Measurements from ENCODE around the gene MEGF9. TPM values are rescaled to one million over a fixed set of nuclear protein-coding genes. Genes with fewer than 3 reads are reported as not detected.
A peak's percentile ranks its signal among the peaks of the same experiment; 100 is the strongest.
"Not testable (repeated sequence)": the region's sequence is repeated elsewhere in the genome, so short reads cannot be mapped to it uniquely, and the experiment has no call there.

Gene MEGF9
- 10 to 100 TPM; 11.8 to 16.6 (median 13.8) TPM for polyA plus RNA-seq (ENCODE audit: insufficient read depth in 1 of 5, insufficient read length in 5 of 5, low replicate concordance in 1 of 5)
- long read RNA-seq, donor 1, full-length matches to known transcripts = 2 of 2 reads
- long read RNA-seq, donor 1, partial matches to known transcripts = 0 of 2 reads
- long read RNA-seq, donor 1, other reads (novel, unspliced or antisense) = 0 of 2 reads
- long read RNA-seq, donor 2, full-length matches to known transcripts = 3 of 3 reads
- long read RNA-seq, donor 2, partial matches to known transcripts = 0 of 3 reads
- long read RNA-seq, donor 2, other reads (novel, unspliced or antisense) = 0 of 3 reads
- long read RNA-seq, donor 3, full-length matches to known transcripts = 1 of 1 reads
- long read RNA-seq, donor 3, partial matches to known transcripts = 0 of 1 reads
- long read RNA-seq, donor 3, other reads (novel, unspliced or antisense) = 0 of 1 reads
- long read RNA-seq, donor 4 = 0 reads
- long read RNA-seq, donor 5, full-length matches to known transcripts = 6 of 6 reads
- long read RNA-seq, donor 5, partial matches to known transcripts = 0 of 6 reads
- long read RNA-seq, donor 5, other reads (novel, unspliced or antisense) = 0 of 6 reads
- long read RNA-seq, donor 6, full-length matches to known transcripts = 5 of 5 reads
- long read RNA-seq, donor 6, partial matches to known transcripts = 0 of 5 reads
- long read RNA-seq, donor 6, other reads (novel, unspliced or antisense) = 0 of 5 reads
- long read RNA-seq, donor 7, full-length matches to known transcripts = 2 of 2 reads
- long read RNA-seq, donor 7, partial matches to known transcripts = 0 of 2 reads
- long read RNA-seq, donor 7, other reads (novel, unspliced or antisense) = 0 of 2 reads
- long read RNA-seq, donor 8, full-length matches to known transcripts = 3 of 3 reads
- long read RNA-seq, donor 8, partial matches to known transcripts = 0 of 3 reads
- long read RNA-seq, donor 8, other reads (novel, unspliced or antisense) = 0 of 3 reads

DNA sequence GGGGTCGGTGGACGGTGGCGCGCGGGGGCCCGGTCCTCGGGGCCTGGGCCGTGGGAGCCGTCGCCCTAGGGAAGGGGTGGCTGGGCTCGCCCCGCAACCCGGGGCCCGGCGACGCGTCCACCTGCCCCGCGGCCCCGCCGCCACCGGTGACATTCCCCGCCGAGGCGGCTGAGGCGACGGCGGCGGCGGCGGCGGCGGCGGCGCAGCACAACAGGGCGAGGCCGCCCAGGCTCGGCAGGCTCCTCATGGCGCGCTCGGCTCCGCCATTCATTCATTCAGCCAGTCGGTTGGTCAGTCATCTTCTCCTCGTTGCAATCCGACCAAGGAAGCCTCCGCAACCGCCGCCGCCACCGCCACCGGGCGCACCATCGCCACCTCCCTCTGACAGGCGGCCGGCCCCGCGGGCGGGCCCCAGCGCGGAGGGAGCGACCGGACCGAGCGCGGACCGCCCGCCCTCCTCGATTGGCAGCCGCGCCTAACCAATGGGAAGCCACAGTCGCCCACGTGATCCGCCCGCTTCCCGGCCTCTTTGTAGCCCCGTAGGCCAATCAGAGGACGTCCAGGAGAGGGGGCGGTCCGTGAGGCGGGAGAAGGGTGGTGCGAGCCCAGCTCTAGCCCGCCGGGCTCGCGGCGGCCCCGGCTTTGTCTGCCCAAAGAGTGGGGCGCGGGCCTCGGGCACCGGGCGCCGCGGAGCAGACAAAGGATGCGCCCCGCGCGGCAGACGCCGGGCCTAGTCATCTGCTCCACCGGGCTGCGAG, at the start of gene MEGF9:
Gene MEGF9 (minus strand): TSS at position 383 of the 758 bp plus-strand sequence. CDS start 112 bp downstream, at position 271.
- DNase-seq = peak; percentile 97 to 98

DNA sequence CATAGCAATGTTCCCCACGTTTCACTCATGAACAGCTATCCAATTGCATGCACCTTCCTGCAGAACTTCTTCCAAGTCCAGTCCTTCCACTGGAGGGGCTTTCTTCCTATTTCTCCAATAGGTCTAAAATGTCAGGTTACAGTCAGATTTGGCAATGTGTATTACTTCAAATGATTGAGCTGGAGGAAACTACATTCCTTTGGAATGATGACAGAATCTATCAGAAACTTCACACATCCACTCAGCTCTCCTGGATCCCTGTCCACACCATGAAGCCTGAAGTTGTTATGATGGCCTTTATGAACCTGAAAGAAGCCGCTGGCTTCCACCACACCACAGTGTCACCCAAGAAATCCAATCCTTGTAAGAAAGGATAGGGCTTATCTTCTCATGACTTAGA, 46.7 kb upstream of the MEGF9 start:
- DNase-seq = no peak

DNA sequence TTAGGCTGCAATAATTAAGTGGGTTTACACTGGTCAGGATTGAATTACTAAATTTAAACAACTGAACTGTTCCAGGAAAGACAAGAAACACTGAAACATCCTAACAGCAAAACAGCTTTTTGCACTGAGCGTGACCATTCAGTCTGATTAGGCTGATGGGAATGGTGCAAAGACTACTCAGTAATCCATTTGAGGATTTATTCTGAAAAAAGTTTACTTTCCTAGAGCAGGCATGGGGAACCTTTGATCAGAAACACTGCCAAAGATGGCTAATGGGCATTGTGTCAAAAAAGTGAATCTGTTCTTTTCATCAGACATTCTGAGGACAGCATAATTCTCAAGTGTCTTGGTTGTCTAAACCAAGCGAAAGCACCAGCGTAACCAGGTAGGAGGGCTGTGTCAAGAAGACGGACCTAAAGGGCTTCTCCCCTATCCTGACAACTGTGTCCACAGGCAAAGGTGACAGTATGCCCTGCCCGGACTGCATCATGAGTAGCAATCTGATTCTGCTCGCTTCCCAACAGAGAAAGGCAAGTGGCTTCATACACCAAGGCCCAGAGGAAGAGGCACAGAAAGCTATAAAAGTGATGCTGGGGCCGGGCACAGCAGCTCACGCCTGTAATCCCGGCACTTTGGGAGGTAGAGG, 45.6 kb upstream of the MEGF9 start:
- no peak for DNase-seq

DNA sequence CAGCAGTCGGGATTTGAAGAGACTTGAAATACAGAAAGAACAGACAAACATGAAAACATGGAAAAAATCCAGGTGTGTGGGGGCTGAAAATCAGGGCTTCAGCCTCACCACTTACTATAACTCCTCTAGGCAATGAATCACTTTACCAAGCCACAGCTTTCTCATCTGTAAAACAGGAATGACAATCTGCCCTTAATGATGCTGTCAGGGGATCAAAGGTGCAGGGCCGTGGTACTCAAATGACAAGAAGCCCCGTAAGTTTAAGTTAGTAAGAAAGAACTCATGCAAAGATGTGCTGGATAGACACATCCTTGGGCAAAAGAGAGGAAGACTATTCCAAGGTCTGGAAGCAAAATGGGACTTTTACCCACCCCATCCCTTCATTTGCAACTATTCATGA, 44.3 kb upstream of the MEGF9 start:
- no peak for DNase-seq

DNA sequence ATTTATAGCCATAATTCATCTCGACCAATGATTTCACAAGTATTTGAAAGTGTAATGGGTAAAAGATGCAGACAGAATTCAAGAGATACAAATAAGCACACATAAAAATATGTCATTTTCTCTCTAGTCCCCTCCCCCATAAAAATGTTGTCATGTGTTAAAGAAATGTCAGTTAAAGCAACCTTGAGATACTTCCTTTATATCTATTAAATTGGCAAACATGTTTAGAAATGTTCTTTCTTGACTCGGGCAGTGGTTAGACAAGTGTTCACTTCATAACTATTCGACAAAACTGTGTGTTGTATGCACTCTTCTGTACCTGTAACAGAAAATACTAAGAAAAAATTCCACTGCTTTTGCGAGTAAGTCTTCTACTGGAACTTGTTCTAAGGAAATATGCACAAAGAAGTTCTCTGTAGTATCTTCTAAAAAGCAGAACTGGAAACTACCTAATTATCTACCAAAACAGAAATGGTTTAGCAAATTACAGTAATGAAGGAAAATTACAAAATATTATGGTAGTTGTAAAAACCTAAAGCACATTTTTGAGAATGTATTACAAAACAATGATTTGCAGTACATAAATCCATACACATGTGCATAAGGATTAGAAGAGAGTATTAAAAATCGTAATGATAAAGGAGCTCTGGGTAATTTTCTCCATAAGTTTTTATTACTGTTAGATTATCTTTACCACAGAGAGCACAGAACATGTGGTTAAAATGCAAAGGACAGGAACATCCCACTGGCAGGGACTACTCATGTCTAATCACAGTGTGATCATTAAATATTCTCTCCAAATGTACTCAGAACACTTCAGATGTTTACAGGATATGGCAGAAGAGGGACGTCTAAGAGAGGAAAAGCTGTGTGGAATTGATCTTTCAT, 43.0 kb upstream of the MEGF9 start:
- DNase-seq = no peak

DNA sequence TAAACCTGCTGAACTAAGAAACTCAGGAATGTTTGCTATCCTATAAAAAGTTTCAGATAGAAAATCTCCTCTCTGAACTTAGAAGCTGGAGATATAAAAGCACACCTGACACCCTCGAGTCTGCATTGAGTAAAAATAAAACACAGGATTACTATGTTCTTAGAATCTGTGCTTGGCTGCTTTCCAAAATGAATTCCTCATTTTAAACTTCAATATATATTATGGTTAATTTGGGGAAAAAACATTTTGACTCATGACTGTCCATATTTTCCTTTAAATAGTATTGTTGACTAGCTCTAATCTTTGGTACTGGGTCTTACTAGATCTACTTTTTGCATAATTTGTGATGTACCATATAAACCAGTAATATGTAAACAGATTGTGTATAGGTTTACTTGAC, 42.3 kb upstream of the MEGF9 start:
- DNase-seq = no peak

DNA sequence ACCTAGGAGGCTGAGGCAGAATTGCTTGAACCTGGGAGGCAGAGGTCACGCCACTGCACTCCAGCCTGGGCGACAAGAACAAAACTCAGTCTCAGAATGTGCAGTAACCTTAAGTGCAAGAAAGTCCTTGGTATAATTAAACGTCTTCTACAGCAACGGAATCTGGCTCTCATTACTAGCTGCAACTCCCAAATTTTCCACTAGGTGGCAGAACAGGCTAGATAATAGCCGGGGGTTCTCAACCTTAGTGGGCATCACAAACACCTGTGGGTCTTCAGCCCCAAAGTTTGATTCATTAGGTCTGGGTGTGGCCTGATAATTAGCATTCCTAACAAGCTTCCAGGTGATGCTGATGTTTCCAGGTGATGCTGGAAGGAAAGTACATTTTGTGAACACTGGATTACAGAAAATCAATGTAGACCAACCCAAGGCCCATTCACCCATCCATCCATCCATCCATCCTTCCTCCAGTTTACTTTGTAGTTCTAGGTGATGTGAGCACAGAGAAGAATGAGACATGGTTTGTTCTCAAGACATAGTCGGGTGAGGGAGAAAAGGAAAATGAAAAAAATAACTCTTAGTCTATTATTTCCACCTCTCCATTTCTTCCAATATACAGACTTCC, 41.7 kb upstream of the MEGF9 start:
- peak in 1 of 2 donors; percentile 61 for DNase-seq

DNA sequence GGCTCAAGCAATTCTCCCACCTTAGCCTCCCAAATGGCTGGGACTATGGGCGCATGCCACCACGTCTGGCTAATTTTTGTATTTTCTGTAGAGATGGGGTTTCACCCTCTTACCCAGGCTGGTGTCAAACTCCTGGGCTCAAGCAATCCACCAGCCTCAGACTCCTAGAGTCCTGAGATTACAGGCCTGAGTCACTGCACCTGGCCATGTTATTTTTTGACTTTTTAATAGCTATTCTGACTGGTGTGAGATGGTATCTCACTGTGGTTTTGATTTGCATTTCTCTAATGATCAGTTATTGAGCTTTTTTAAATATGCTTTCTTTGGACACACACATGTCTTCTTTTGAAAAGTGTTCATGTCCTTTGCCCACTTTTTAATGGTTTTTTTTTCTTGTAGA, 40.8 kb upstream of the MEGF9 start:
- DNase-seq = no peak

DNA sequence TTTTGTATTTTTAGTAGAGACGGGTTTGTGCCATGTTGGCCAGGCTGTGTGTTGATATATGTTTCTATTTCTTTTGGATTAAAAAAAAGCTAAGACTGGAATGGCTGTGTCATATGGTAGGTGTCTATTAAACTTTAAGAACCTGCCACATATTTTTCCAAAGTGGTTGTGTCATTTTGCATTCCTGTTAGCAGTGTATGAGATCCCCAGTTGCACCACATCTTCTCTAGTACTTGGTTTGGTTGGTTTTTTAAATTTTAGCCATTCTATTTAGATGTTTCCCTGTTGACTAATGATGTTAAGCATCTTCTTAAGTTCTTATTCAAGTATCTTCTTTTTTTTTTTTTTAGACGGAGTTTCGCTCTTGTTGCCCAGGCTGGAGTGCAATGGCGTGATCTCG, 36.2 kb upstream of the MEGF9 start:
- DNase-seq = no peak

DNA sequence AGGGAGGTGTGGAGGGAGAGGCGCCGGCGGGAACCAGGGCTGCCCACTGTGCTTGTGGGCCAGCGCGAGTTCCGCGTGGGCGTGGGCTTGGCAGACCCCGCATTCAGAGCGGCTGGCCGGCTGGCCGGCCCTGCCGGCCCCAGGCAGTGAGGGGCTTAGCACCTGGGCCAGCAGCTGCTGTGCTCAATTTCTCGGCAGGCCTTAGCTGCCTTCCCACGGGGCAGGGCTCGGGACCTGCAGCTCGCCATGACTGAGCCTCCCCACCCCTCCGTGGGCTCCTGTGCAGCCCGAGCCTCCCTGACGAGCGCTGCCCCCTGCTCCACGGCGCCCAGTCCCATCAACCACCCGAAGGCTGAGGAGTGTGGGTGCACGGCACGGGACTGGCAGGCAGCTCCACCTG, 32.1 kb upstream of the MEGF9 start:
- not testable (repeated sequence) for DNase-seq

DNA sequence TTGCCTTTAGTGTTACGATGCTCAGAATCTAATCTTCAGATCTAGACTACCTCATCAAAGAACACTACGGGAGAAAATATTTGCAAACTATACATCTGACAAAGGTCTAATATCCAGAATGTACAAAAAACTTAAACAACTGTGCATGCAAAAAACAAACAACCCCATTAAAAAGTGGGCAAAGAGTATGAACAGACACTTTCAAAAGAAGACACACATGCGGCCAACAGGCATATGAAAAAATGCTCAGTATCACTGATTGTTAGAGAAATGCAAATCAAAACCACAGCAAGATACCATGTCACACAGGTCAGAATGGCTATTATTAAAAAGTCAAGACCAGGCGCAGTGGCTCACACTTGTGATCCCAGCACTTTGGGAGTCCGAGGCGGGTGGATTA, 31.0 kb upstream of the MEGF9 start:
- DNase-seq = no peak

DNA sequence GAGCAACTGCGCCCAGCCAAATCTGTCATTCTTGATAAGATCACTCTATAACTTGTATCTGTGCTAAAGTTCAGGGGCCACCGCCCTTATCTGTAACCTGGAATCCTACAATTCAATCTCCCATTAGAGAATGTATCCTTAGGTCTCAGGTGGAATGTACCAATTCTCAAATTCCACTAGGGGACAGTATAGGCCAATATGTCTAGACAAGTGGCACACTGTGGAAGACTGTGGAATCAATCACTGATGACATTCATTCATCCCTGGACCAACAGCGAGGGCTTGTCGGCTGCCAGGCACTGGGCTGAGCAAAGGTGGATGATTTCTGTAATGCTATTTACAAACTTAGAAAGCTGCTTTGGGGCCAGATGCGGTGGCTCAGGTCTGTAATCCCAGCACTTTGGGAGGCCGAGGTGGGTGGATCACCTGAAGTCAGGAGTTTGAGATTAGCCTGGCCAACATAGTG, 28.7 kb upstream of the MEGF9 start:
- no peak for DNase-seq

DNA sequence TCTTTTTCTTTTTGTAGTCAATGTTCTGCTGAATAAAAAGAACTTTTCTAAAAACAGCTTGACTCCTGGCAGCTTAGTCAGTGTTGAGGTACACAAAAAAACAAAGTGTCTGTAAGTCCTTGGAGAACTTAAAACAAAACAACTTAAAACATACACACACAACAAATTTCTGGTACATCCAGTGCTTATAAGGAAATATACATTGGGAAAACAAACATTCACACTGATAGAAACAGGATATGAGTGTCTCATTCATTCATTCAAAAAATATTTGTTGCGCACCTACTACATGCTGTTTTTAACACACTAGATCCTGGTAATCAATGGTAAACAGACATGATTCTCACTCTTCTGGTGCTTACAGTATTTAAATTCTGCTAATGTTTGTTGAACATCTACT, 27.4 kb upstream of the MEGF9 start:
- DNase-seq = no peak

DNA sequence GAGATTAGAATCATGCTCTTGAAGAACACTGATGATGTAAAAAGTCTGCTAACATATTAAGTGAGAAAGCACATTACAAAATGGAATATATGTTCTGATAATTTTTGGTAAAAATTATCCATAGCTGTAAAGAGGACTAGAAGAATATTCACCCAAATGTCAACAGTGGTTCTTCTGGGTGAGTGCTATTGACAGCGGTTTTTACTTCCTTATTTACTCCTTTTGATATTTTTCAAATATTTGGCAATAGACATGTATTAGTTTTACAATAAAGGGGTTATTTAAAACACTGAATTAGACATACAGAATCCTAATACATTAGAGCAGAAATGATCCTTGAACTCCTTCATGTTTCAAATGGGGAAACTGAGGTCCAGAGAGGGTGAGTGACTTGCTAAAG, 26.9 kb upstream of the MEGF9 start:
- no peak for DNase-seq

DNA sequence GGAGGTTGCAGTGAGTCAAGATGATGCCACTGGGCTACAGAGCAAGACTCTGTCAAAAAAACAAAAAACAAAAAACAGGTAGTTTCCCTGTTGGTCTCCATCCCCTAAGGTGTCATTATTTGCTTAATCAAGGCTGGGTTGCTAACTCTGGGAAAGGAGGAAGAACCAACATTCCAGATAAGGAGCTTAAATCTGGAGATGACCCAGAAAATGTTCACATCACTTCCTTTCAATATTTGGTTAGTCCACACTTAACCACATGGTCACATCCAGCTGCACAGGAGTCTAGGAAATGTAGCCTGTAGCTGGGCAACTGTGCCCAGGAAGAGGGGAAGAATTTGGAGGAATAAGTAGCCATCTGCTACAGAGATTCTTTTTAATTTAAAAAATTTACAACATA, 25.9 kb upstream of the MEGF9 start:
- DNase-seq = no peak

DNA sequence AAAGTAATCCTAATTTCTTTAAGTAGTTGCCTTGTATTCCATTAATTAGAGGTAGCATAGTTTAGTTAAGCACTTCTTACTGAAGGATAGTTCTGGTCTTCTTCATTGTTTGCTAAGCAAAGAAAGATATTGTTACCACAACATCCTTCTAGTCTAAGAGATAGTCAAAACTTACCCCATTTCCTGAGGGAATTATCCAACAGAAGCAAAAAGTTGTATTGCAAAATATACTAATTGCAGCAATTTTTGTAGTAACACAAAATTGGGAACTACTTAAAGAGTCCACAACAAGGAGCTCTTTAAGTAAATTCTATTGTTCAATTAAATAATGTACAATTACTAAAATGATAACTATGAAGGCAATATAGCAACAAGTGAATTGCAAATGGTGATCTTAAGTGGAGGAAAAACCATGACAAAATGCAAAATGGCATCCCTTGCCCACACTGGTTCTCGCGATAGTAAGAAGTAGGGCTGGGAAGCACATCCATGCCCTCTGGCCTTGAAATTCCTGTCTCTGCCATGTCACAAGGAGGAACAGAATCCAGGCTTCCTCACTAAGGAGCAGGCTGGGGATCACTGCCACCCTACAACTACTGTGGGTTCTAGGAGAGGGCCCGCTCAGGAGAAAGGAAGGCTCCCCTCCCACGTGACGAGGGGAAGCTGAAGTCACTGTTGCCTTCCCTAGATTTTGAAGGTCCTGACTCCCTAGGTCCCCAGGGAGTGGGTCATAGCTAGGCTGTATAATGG, 23.3 kb upstream of the MEGF9 start:
- no peak for DNase-seq

DNA sequence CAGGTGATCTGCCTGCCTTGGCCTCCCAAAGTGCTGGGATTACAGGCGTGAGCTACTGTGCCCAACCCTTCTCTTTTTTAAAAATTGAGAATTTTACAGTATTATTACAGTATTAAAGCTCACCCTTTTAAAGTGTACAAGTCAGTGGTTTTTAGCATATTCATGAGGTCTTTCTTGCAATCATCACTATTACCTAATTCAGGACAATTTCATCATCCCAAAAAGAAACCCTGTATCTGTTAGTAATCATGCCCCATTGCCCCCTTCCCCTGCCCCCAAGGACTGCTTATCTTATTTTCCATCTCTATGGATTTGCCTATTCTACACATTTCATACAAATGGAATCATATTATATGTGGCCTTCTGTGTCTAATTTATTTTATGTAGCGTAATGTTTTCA, 22.6 kb upstream of the MEGF9 start:
- DNase-seq = no peak

DNA sequence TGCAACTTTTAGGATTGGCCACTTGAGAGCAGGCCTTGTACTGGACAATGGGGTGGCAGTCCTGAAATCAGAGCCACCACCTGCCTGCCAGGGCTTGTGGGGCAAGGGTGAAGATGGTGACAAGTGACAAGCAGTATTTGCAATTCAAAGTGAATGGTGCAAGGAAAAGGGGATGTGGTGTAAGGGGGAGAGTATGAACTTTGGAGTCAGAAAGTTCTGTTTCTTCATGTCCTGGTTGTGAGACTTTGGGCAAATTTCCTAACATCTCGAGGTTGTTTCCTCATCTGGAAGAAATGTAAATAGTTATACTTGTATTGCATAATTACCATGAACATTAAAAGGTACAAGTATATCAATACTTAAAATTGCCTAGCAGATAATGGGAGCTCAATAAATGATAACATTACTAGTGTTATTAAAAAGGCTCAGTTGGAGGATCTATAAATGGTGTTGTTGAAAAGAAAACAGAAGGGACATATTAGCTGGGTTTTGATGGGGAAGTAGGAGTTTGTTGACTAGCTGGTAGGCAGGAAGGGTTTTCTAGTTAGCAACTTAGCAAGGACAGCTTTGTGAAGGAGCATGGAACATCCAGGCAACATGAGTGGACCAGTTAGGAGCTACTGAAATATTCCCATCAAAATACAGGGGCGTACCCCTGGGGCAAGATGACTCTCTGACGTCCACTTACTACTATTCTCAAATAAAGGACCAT, 21.3 kb upstream of the MEGF9 start:
- no peak for DNase-seq
